NCI-H187 treated with DMSO at 0.1 percent for 48 hours (cell line): ENCODE data around the gene EXOC3L1.

Source experiments
- DNase-seq: peaks from one replicate; lab custom pipeline; 2025; lab: John Stamatoyannopoulos, UW

EXOC3L1 gene

GRCh38 chr16:67163164-67163998 lies 26.6 kb downstream of the EXOC3L1 start:
- no peak for DNase-seq

GRCh38 chr16:67162506-67163163 lies 27.3 kb downstream of the EXOC3L1 start:
- DNase-seq = no peak

GRCh38 chr16:67161595-67162058 lies 28.3 kb downstream of the EXOC3L1 start:
- no peak for DNase-seq

GRCh38 chr16:67158637-67159600 lies 31.0 kb downstream of the EXOC3L1 start:
- no peak for DNase-seq

- DNase-seq = no peak
These were observed 31.9 kb downstream of the EXOC3L1 start for GRCh38 chr16:67157892-67158635.

GRCh38 chr16:67157106-67157748 lies 32.7 kb downstream of the EXOC3L1 start:
- no peak for DNase-seq

- DNase-seq = no peak
These were observed 33.6 kb downstream of the EXOC3L1 start for GRCh38 chr16:67156143-67156844.

GRCh38 chr16:67155295-67156142 lies 34.4 kb downstream of the EXOC3L1 start:
- no peak for DNase-seq

- no peak for DNase-seq
These were observed 35.2 kb downstream of the EXOC3L1 start for GRCh38 chr16:67154578-67155294.

- DNase-seq = no peak
These were observed 38.4 kb downstream of the EXOC3L1 start for GRCh38 chr16:67151431-67152097.

- no peak for DNase-seq
These were observed 39.0 kb downstream of the EXOC3L1 start, which contains the start of gene B3GNT9 for GRCh38 chr16:67150833-67151396. Gene B3GNT9, minus strand, starts transcription at chr16:67150998. Its CDS starts 513 bp downstream, at chr16:67150485.

- DNase-seq = no peak
These were observed 39.7 kb downstream of the EXOC3L1 start for GRCh38 chr16:67150047-67150832.

GRCh38 chr16:67149276-67150046 lies 40.5 kb downstream of the EXOC3L1 start:
- DNase-seq = no peak

GRCh38 chr16:67148656-67149275 lies 41.2 kb downstream of the EXOC3L1 start:
- DNase-seq = no peak

GRCh38 chr16:67148221-67148620 lies 41.7 kb downstream of the EXOC3L1 start:
- DNase-seq = no peak
